GM21825 (cell line): ENCODE results near the gene BCAS3.
"Not testable (repeated sequence)": the region's sequence is repeated elsewhere in the genome, so short reads cannot be mapped to it uniquely, and the experiment has no call there.

Experiments used
- ATAC-seq: cut with Tn5 transposase; IDR thresholded peaks from one replicate; pipeline ENCODE4 v1.9.1; 2021; ENCODE audit warnings: mild to moderate bottlenecking, moderate library complexity; ENCODE audit not compliant: unreplicated experiment

BCAS3 gene

GRCh38 chr17:61422869-61423268, 745.2 kb downstream of the BCAS3 start:
- no peak for ATAC-seq

- no peak for ATAC-seq
Observed at GRCh38 chr17:61423967-61424649, 746.5 kb downstream of the BCAS3 start.

GRCh38 chr17:61425682-61426481, 748.2 kb downstream of the BCAS3 start:
- ATAC-seq: no peak

GRCh38 chr17:61426482-61427304, 749.0 kb downstream of the BCAS3 start:
- no peak for ATAC-seq

GRCh38 chr17:61427567-61427966, 749.9 kb downstream of the BCAS3 start:
- no peak for ATAC-seq

- ATAC-seq: no peak
Observed at GRCh38 chr17:61429274-61429673, 751.6 kb downstream of the BCAS3 start.

GRCh38 chr17:61429831-61430230, 752.2 kb downstream of the BCAS3 start:
- not testable (repeated sequence) for ATAC-seq

GRCh38 chr17:61431594-61432311, 754.1 kb downstream of the BCAS3 start:
- ATAC-seq: no peak

GRCh38 chr17:61436273-61436672, 758.6 kb downstream of the BCAS3 start:
- ATAC-seq: no peak

- ATAC-seq: no peak
Observed at GRCh38 chr17:61436995-61437704, 759.5 kb downstream of the BCAS3 start.

GRCh38 chr17:61440697-61441096, 763.0 kb downstream of the BCAS3 start:
- ATAC-seq: no peak

- ATAC-seq: not testable (repeated sequence)
Observed at GRCh38 chr17:61441507-61441906, 763.9 kb downstream of the BCAS3 start.

GRCh38 chr17:61442136-61442775, 764.6 kb downstream of the BCAS3 start:
- no peak for ATAC-seq
